Measurements from ENCODE around the gene MLN.
A peak's percentile ranks its signal among the peaks of the same experiment; 100 is the strongest.

DNA sequence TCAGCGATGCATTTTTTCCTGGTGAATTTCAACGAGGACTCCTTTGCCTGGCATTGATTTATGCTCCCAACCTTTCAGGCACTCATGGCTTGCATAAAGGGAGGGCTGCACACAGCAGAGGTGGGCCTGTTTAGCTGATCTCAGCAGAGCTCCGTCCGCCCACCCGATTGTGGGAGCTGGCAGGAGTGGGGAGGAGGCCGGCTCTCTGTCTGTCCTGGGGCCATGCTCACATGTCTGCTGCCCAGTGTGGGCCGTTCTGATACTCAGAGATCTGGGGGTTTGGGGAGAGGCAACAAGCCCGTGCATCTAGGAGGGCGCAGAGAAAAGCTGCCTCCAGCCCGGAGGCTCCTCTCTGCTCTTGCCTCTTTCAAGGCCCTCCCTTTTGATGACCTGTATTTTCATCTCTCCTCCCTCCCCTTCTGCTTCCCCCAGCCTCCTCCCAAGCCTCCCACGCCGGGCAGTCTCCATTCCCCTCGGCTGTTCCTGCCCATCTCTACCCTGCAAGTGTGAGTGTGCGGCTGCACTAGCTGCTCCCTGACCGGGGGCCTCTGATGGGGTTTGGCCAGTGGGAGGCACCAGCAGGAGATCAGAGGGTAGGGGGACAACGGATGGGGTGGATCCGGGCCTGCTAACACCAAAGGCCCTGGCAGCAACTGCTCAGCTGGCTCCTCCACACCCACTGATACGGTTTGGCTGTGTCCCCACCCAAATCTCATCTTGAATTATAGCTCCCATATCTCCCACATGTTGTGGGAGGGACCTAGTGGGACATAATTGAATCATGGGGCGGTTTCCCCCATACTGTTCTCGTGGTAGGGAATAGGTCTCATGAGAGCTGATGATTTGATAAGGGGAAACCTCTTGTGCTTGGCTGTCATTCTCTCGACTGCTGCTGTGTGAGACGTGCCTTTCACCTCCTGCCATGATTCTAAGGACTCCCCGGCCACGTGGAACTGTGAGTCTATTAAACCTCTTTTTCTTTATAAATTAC lies 39.6 kb upstream of the MLN start:
- no peak for TF ChIP-seq CTCF (conservative IDR thresholded peaks at IDR 0.05; ENCODE audit: low read depth, low read length)
- no peak for TF ChIP-seq RAD21 (IDR thresholded peaks at IDR 0.05; ENCODE audit: low read length)
- TF ChIP-seq POLR2A (IDR thresholded peaks at IDR 0.05; ENCODE audit: low read depth, low read length) = no peak
- TF ChIP-seq RFX5 (IDR thresholded peaks at IDR 0.05; ENCODE audit: low read depth, low read length) = no peak
- TF ChIP-seq MXI1 (IDR thresholded peaks at IDR 0.05; ENCODE audit: borderline replicate concordance, low read depth, low read length) = no peak
- TF ChIP-seq, protein P1, sequence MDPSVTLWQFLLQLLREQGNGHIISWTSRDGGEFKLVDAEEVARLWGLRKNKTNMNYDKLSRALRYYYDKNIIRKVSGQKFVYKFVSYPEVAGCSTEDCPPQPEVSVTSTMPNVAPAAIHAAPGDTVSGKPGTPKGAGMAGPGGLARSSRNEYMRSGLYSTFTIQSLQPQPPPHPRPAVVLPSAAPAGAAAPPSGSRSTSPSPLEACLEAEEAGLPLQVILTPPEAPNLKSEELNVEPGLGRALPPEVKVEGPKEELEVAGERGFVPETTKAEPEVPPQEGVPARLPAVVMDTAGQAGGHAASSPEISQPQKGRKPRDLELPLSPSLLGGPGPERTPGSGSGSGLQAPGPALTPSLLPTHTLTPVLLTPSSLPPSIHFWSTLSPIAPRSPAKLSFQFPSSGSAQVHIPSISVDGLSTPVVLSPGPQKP (IDR thresholded peaks at IDR 0.05; ENCODE audit: borderline replicate concordance, low read depth, low read length) = no peak
- no peak for TF ChIP-seq USF2 (IDR thresholded peaks at IDR 0.05; ENCODE audit: low read depth, low read length)
- TF ChIP-seq BHLHE40 (IDR thresholded peaks at IDR 0.05; ENCODE audit: low read depth, low read length) = no peak
- no peak for TF ChIP-seq RCOR1 (IDR thresholded peaks at IDR 0.05; ENCODE audit: insufficient replicate concordance, low read length)
- no peak for TF ChIP-seq CHD1 (IDR thresholded peaks at IDR 0.05; ENCODE audit: low read depth, low read length)
- TF ChIP-seq MAFK (IDR thresholded peaks at IDR 0.05; ENCODE audit: low read depth, low read length) = 0 out of 2 replicates have a peak, but pooled peaks have one; percentile 5
